Activated CD4-positive, alpha-beta T cell treated with anti-CD3 and anti-CD28 coated beads, Interleukin-2, amount 10 ng/mL, durations not matched to agents 24 days and 14 days (primary cell): ENCODE measurements around the gene MAP3K4. TPM values are rescaled to one million over a fixed set of nuclear protein-coding genes. Genes with fewer than 3 reads are reported as not detected.

ENCODE experiments used
- DNase-seq: peaks from one replicate; pipeline ENCODE4 v3.0.0; 2022
- H3K27ac Mint-ChIP-seq: one replicate; pipeline ENCODE4 v1.8.0; 2022; ENCODE audit warnings: mild to moderate bottlenecking, mixed read lengths
- H3K27me3 Mint-ChIP-seq: one replicate; pipeline ENCODE4 v1.8.0; 2022; ENCODE audit warnings: mixed read lengths
- H3K36me3 Mint-ChIP-seq: one replicate; pipeline ENCODE4 v1.8.0; 2022; ENCODE audit warnings: low read depth, mild to moderate bottlenecking, mixed read lengths
- H3K4me1 Mint-ChIP-seq: one replicate; pipeline ENCODE4 v1.8.0; 2021; ENCODE audit warnings: mixed read lengths
- H3K4me3 Mint-ChIP-seq: one replicate; pipeline ENCODE4 v1.8.0; 2022; ENCODE audit warnings: mild to moderate bottlenecking, moderate library complexity, mixed read lengths
- H3K9me3 Mint-ChIP-seq: one replicate; pipeline ENCODE4 v1.8.0; 2021; ENCODE audit warnings: mixed read lengths
- intact Hi-C: fragments of 100-400 bp; cut with micrococcal nuclease; formaldehyde crosslinking; loops from one replicate; pipeline ENCODE4 v1.15.1; 2023
- total RNA-seq: library from RNA; stranded (reverse); gene quantifications from 2 replicates; pipeline ENCODE4 v1.2.3, GENCODE V29; 2022

MAP3K4 gene
- total RNA-seq, 1 donor from 2014 or later, result 50.4 TPM

- no peaks in the 10 kb centered on the region for H3K27me3 Mint-ChIP-seq
- peaks cover 13% of the 10 kb centered on the region for H3K4me1 Mint-ChIP-seq
- H3K9me3 Mint-ChIP-seq, result peaks cover 17% of the 10 kb centered on the region
- intact Hi-C loops, result no loop called here
- peak overlapping the region; percentile 32 for H3K4me3 Mint-ChIP-seq
- H3K36me3 Mint-ChIP-seq, result peaks cover 47% of the 10 kb centered on the region
- peak overlapping the region; percentile 93 for H3K27ac Mint-ChIP-seq
- peak; percentile 66 for DNase-seq
Measured at GRCh38 chr6:161128680-161129196, 137.2 kb downstream of the MAP3K4 start.

GRCh38 chr6:161130541-161130940, 139.0 kb downstream of the MAP3K4 start:
- no peak overlapping the region for H3K27ac Mint-ChIP-seq
- intact Hi-C loops, result no loop called here
- H3K36me3 Mint-ChIP-seq, result peaks cover 30% of the 10 kb centered on the region

GRCh38 chr6:161130967-161131766, 139.6 kb downstream of the MAP3K4 start:
- H3K9me3 Mint-ChIP-seq, result peaks cover under 1% of the 10 kb centered on the region
- H3K4me1 Mint-ChIP-seq, result peaks cover 13% of the 10 kb centered on the region
- DNase-seq, result no peak
- no peaks in the 10 kb centered on the region for H3K27me3 Mint-ChIP-seq
- no peak overlapping the region for H3K4me3 Mint-ChIP-seq
- H3K36me3 Mint-ChIP-seq, result peaks cover 26% of the 10 kb centered on the region
- no peak overlapping the region for H3K27ac Mint-ChIP-seq
- intact Hi-C loops, result no loop called here

More at GRCh38 chr6:161130541-161130940, 139.0 kb downstream of the MAP3K4 start:
- peaks cover 13% of the 10 kb centered on the region for H3K4me1 Mint-ChIP-seq
- H3K4me3 Mint-ChIP-seq, result no peak overlapping the region
- no peak for DNase-seq
- H3K9me3 Mint-ChIP-seq, result peaks cover 5% of the 10 kb centered on the region
- no peaks in the 10 kb centered on the region for H3K27me3 Mint-ChIP-seq

GRCh38 chr6:161132384-161132783, 140.8 kb downstream of the MAP3K4 start:
- H3K9me3 Mint-ChIP-seq, result no peaks in the 10 kb centered on the region
- peaks cover 13% of the 10 kb centered on the region for H3K4me1 Mint-ChIP-seq
- H3K4me3 Mint-ChIP-seq, result no peak overlapping the region
- intact Hi-C loops, result no loop called here
- H3K27ac Mint-ChIP-seq, result no peak overlapping the region
- H3K27me3 Mint-ChIP-seq, result no peaks in the 10 kb centered on the region
- peaks cover 21% of the 10 kb centered on the region for H3K36me3 Mint-ChIP-seq
- DNase-seq, result no peak

- peaks cover 17% of the 10 kb centered on the region for H3K36me3 Mint-ChIP-seq
- peaks cover 4% of the 10 kb centered on the region for H3K4me1 Mint-ChIP-seq
- no peaks in the 10 kb centered on the region for H3K27me3 Mint-ChIP-seq
- no peak overlapping the region for H3K4me3 Mint-ChIP-seq
- intact Hi-C loops, result no loop called here
- DNase-seq, result no peak
- no peak overlapping the region for H3K27ac Mint-ChIP-seq
- no peaks in the 10 kb centered on the region for H3K9me3 Mint-ChIP-seq
Measured at GRCh38 chr6:161133963-161134362, 142.4 kb downstream of the MAP3K4 start.

GRCh38 chr6:161134550-161135298, 143.2 kb downstream of the MAP3K4 start:
- H3K4me1 Mint-ChIP-seq, result no peaks in the 10 kb centered on the region
- H3K4me3 Mint-ChIP-seq, result no peak overlapping the region
- DNase-seq, result no peak
- H3K36me3 Mint-ChIP-seq, result peaks cover 9% of the 10 kb centered on the region
- H3K27me3 Mint-ChIP-seq, result no peaks in the 10 kb centered on the region
- intact Hi-C loops, result no loop called here
- no peaks in the 10 kb centered on the region for H3K9me3 Mint-ChIP-seq
- H3K27ac Mint-ChIP-seq, result no peak overlapping the region

GRCh38 chr6:161135695-161136591, 144.4 kb downstream of the MAP3K4 start:
- Mint-ChIP-seq H3K9me3 (no peaks in the 10 kb centered on the region), H3K4me3 (no peak overlapping the region), H3K27me3 (no peaks in the 10 kb centered on the region), H3K27ac (peak overlapping the region; percentile 47), H3K36me3 (peaks cover 5% of the 10 kb centered on the region), H3K4me1 (no peaks in the 10 kb centered on the region)
- intact Hi-C loops, result no loop called here
- no peak for DNase-seq

- no peaks in the 10 kb centered on the region for H3K27me3 Mint-ChIP-seq
- H3K4me1 Mint-ChIP-seq, result no peaks in the 10 kb centered on the region
- H3K4me3 Mint-ChIP-seq, result no peak overlapping the region
- peaks cover 5% of the 10 kb centered on the region for H3K36me3 Mint-ChIP-seq
- DNase-seq, result no peak
- H3K27ac Mint-ChIP-seq, result no peak overlapping the region
- intact Hi-C loops, result no loop called here
- no peaks in the 10 kb centered on the region for H3K9me3 Mint-ChIP-seq
Measured at GRCh38 chr6:161136655-161137054, 145.1 kb downstream of the MAP3K4 start.

GRCh38 chr6:161137320-161137719, 145.8 kb downstream of the MAP3K4 start:
- intact Hi-C loops, result no loop called here
- Mint-ChIP-seq H3K4me3 (no peak overlapping the region), H3K27me3 (no peaks in the 10 kb centered on the region), H3K27ac (no peak overlapping the region), H3K9me3 (no peaks in the 10 kb centered on the region), H3K36me3 (peaks cover 5% of the 10 kb centered on the region), H3K4me1 (no peaks in the 10 kb centered on the region)
- DNase-seq, result no peak

GRCh38 chr6:161137839-161138542, 146.4 kb downstream of the MAP3K4 start:
- no peaks in the 10 kb centered on the region for H3K4me1 Mint-ChIP-seq
- peaks cover 7% of the 10 kb centered on the region for H3K36me3 Mint-ChIP-seq
- no peaks in the 10 kb centered on the region for H3K9me3 Mint-ChIP-seq
- DNase-seq, result no peak
- H3K4me3 Mint-ChIP-seq, result no peak overlapping the region
- intact Hi-C loops, result no loop called here
- no peaks in the 10 kb centered on the region for H3K27me3 Mint-ChIP-seq
- no peak overlapping the region for H3K27ac Mint-ChIP-seq

GRCh38 chr6:161138543-161139303, 147.2 kb downstream of the MAP3K4 start:
- no peak overlapping the region for H3K27ac Mint-ChIP-seq
- H3K4me3 Mint-ChIP-seq, result no peak overlapping the region
- H3K27me3 Mint-ChIP-seq, result no peaks in the 10 kb centered on the region
- no peak for DNase-seq
- no peaks in the 10 kb centered on the region for H3K9me3 Mint-ChIP-seq
- intact Hi-C loops, result no loop called here
- H3K4me1 Mint-ChIP-seq, result no peaks in the 10 kb centered on the region
- peaks cover 7% of the 10 kb centered on the region for H3K36me3 Mint-ChIP-seq

- Mint-ChIP-seq H3K4me3 (no peak overlapping the region), H3K36me3 (peaks cover 7% of the 10 kb centered on the region), H3K4me1 (no peaks in the 10 kb centered on the region)
Measured at GRCh38 chr6:161139304-161139765, 147.8 kb downstream of the MAP3K4 start.

More at GRCh38 chr6:161139304-161139765, 147.8 kb downstream of the MAP3K4 start:
- no peaks in the 10 kb centered on the region for H3K9me3 Mint-ChIP-seq
- DNase-seq, result no peak
- no peaks in the 10 kb centered on the region for H3K27me3 Mint-ChIP-seq
- H3K27ac Mint-ChIP-seq, result no peak overlapping the region
- intact Hi-C loops, result no loop called here
